Measurements from ENCODE around the gene RRP8.

Gene RRP8

DNA sequence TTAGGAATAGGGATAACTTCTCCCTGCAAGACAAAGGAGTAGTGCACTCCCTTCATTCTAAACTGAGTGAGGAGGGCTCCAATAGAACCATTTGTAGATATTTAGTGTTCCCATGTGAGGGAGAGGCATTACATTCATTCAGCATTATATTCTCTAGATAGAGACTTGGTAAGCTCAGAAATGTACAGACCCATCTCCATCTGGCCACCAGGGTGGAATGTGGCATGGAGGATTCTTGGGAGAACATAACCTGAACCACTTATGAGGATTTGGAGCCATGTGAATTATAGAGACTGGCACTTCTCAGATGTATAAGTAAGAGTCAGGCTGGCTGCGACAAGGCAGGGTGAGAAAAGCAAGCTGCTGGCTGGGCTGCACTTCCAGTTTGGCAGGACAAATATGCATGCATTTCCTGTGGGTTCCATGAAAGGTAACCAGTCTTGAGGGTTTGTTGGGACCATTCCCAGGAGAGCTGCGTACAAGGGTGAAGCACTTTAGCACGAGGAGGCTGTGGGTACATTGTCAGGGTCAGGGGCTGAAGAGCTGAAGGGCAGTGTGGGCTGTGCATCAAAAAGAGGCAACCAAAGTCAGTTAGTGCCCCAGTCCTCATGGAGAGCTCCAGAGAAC, 9.2 kb downstream of the RRP8 start:
- TF ChIP-seq, protein P1, sequence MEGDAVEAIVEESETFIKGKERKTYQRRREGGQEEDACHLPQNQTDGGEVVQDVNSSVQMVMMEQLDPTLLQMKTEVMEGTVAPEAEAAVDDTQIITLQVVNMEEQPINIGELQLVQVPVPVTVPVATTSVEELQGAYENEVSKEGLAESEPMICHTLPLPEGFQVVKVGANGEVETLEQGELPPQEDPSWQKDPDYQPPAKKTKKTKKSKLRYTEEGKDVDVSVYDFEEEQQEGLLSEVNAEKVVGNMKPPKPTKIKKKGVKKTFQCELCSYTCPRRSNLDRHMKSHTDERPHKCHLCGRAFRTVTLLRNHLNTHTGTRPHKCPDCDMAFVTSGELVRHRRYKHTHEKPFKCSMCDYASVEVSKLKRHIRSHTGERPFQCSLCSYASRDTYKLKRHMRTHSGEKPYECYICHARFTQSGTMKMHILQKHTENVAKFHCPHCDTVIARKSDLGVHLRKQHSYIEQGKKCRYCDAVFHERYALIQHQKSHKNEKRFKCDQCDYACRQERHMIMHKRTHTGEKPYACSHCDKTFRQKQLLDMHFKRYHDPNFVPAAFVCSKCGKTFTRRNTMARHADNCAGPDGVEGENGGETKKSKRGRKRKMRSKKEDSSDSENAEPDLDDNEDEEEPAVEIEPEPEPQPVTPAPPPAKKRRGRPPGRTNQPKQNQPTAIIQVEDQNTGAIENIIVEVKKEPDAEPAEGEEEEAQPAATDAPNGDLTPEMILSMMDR (IDR thresholded peaks at IDR 0.05; ENCODE audit: low read depth, low read length): no peak
- peak in 1 of 2 donors; percentile 14 for DNase-seq (ENCODE audit: low read depth in 2 of 2)
- H3K4me3 ChIP-seq (replicated peaks in 1 of 2; ENCODE audit: low read depth in 2 of 2, low read length in 2 of 2): no peak overlapping the region

GRCh38 chr11:6588018-6588417, 15.4 kb downstream of the RRP8 start:
- H3K4me3 ChIP-seq (replicated peaks in 1 of 2; ENCODE audit: low read depth in 2 of 2, low read length in 2 of 2): no peak overlapping the region
- TF ChIP-seq, protein P1 (IDR thresholded peaks at IDR 0.05; ENCODE audit: low read depth, low read length): no peak
- no peak for DNase-seq (ENCODE audit: low read depth in 2 of 2)

DNA sequence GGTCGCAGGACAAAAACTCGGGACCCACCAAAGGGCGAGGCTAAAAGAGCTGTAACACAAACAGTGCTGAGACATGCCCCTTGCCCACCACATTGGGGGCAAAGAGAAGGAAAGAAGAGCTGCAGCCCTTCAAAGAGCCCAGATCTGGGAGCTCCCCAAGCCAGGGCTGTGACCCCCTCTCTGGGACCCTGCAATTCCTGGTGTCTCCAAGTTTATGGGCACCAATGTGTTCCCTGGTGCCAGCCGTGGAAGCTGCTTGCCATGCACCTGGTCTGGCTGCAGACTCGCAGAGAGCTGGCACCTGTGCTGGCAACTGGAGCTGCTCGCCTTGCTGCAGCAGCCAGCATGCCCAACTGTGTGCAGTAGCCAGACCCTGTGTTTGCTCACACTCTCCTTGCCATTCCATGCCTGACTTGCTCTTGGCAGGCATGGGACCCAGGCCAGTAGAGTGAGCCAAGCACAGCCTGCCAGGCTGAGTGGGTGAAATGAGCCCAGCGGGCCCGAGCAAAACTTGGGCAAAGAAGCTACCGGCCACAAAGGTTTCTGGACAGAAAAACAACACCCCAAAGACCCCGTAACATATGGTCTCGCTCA, 16.0 kb downstream of the RRP8 start:
- no peak for DNase-seq (ENCODE audit: low read depth in 2 of 2)
- H3K4me3 ChIP-seq (replicated peaks in 1 of 2; ENCODE audit: low read depth in 2 of 2, low read length in 2 of 2): no peak overlapping the region
- TF ChIP-seq, protein P1 (IDR thresholded peaks at IDR 0.05; ENCODE audit: low read depth, low read length): no peak

GRCh38 chr11:6586434-6587359, 16.7 kb downstream of the RRP8 start:
- H3K4me3 ChIP-seq (replicated peaks in 1 of 2; ENCODE audit: low read depth in 2 of 2, low read length in 2 of 2): peak overlapping the region in 1 of 2 donors; percentile 11
- peak in 1 of 2 donors; percentile 53 for DNase-seq (ENCODE audit: low read depth in 2 of 2)
- TF ChIP-seq, protein P1 (IDR thresholded peaks at IDR 0.05; ENCODE audit: low read depth, low read length): no peak

DNA sequence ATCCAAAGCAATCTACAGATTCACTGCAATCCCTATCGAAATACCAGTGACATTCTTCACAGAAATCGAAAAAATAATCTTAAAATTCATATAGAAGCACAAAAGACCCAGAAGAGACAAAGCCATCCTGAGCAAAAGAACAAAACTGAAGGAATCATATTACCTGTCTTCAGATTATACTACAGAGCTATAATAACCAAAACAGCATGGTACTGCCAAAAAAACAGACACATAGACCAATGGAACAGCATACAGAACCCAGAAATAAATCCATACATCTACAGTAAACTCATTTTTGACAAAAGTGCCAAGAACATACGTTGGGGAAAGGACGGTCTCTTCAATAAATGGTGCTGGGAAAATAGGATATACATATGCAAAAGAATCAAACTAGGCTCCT, 18.9 kb downstream of the RRP8 start:
- TF ChIP-seq, protein P1 (IDR thresholded peaks at IDR 0.05; ENCODE audit: low read depth, low read length): no peak
- H3K4me3 ChIP-seq (replicated peaks in 1 of 2; ENCODE audit: low read depth in 2 of 2, low read length in 2 of 2): no peak overlapping the region
- DNase-seq (ENCODE audit: low read depth in 2 of 2): no peak

DNA sequence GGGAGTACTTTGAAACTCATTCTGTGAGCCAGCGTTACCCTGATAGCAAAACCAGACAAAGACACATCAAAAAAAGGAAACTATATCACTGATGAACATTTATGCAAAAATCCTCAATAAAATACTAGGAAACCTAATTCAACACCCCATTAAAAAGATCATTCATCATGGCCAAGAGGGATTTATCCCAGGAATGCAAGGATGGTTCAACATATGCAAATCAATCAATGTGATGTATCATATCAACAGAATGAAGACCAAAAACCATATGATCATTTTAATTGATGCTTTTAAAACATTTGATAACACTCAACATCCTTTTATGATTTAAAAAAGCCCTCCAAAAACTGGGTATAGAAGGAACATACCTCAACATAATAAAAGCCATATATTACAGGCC, 19.8 kb downstream of the RRP8 start:
- H3K4me3 ChIP-seq (replicated peaks in 1 of 2; ENCODE audit: low read depth in 2 of 2, low read length in 2 of 2): no peak overlapping the region
- DNase-seq (ENCODE audit: low read depth in 2 of 2): no peak
- TF ChIP-seq, protein P1 (IDR thresholded peaks at IDR 0.05; ENCODE audit: low read depth, low read length): no peak

All from cardiac fibroblast (primary cell).